Astrocyte (in vitro differentiated cells and primary cell): Measurements from ENCODE around the gene XPO6. TPM values are rescaled to one million over a fixed set of nuclear protein-coding genes. Genes with fewer than 3 reads are reported as not detected.

Experiments used
- DNase-seq: peaks from one replicate; pipeline ENCODE4 v3.0.0-alpha.2; 2010; ENCODE audit warnings: low read depth
- FAIRE-seq: peaks from 2 replicates; lab custom pipeline; 2011; peaks lifted over from hg19 to GRCh38; lab: Jason Lieb, UNC
- H2AFZ ChIP-seq: 2 replicates; pipeline ENCODE4 v1.6.0; 2012; ENCODE audit warnings: low read depth, low read length, inconsistent platforms
- H3K27ac ChIP-seq: 2 replicates; pipeline ENCODE4 v1.5.1; 2011; ENCODE audit warnings: low read depth, low read length, inconsistent platforms
- H3K27me3 ChIP-seq: 2 replicates; pipeline ENCODE4 v1.6.0; 2011; ENCODE audit warnings: low read length, inconsistent platforms; ENCODE audit not compliant: insufficient read depth
- H3K36me3 ChIP-seq: 2 replicates; pipeline ENCODE4 v1.5.1; 2011; ENCODE audit warnings: low read length, inconsistent platforms; ENCODE audit not compliant: insufficient read depth
- H3K4me1 ChIP-seq: 2 replicates; pipeline ENCODE4 v1.5.1; 2011; ENCODE audit warnings: low read length, inconsistent platforms; ENCODE audit not compliant: insufficient read depth
- H3K4me2 ChIP-seq: 2 replicates; pipeline ENCODE4 v1.6.0; 2012; ENCODE audit warnings: low read length, inconsistent platforms
- H3K4me3 ChIP-seq: 2 replicates; pipeline ENCODE4 v1.5.1; 2011; ENCODE audit warnings: low read depth, mild to moderate bottlenecking, low read length, inconsistent platforms; ENCODE audit not compliant: insufficient read depth
- H3K79me2 ChIP-seq: 2 replicates; pipeline ENCODE4 v1.6.0; 2012; ENCODE audit warnings: mild to moderate bottlenecking, low read length, inconsistent platforms; ENCODE audit not compliant: insufficient read depth
- H3K9ac ChIP-seq: 2 replicates; pipeline ENCODE4 v1.6.0; 2012; ENCODE audit warnings: mild to moderate bottlenecking, low read length, inconsistent platforms
- H3K9me3 ChIP-seq: 2 replicates; pipeline ENCODE4 v1.5.1; 2012; ENCODE audit warnings: low read depth, mild to moderate bottlenecking, low read length, inconsistent platforms; ENCODE audit not compliant: insufficient read depth
- H4K20me1 ChIP-seq: 2 replicates; pipeline ENCODE4 v1.6.0; 2012; ENCODE audit warnings: low read length, inconsistent platforms; ENCODE audit not compliant: insufficient read depth
- H3K27ac Mint-ChIP-seq: one replicate; pipeline ENCODE4 v1.8.0; 2021; ENCODE audit warnings: mild to moderate bottlenecking, mixed read lengths; ENCODE audit not compliant: unreplicated experiment
- H3K27me3 Mint-ChIP-seq: one replicate; pipeline ENCODE4 v1.8.0; 2021; ENCODE audit warnings: low read depth, mixed read lengths; ENCODE audit not compliant: unreplicated experiment
- H3K36me3 Mint-ChIP-seq: one replicate; pipeline ENCODE4 v1.8.0; 2021; ENCODE audit warnings: low read depth, mixed read lengths; ENCODE audit not compliant: unreplicated experiment
- H3K4me1 Mint-ChIP-seq: one replicate; pipeline ENCODE4 v1.8.0; 2021; ENCODE audit warnings: low read depth, mixed read lengths; ENCODE audit not compliant: unreplicated experiment
- H3K4me3 Mint-ChIP-seq: one replicate; pipeline ENCODE4 v1.8.0; 2021; ENCODE audit warnings: mild to moderate bottlenecking, moderate library complexity, mixed read lengths; ENCODE audit not compliant: unreplicated experiment
- H3K9me3 Mint-ChIP-seq: one replicate; pipeline ENCODE4 v1.8.0; 2021; ENCODE audit warnings: mild to moderate bottlenecking, mixed read lengths; ENCODE audit not compliant: unreplicated experiment
- CTCF ChIP-seq: IDR thresholded peaks from 2 replicates; pipeline ENCODE4 v1.5.1; 2011; ENCODE audit warnings: low read depth, mild to moderate bottlenecking, inconsistent platforms, low read length, moderate library complexity; ENCODE audit not compliant: insufficient read depth
- EZH2 ChIP-seq: IDR thresholded peaks from 2 replicates; pipeline ENCODE4 v1.6.1; 2012; ENCODE audit warnings: mild to moderate bottlenecking, low read length, inconsistent platforms; ENCODE audit not compliant: insufficient read depth
- total RNA-seq: library from RNA; stranded (reverse); gene quantifications from 2 replicates; pipeline ENCODE4 v1.2.1, GENCODE V29; 2021

Gene XPO6
- total RNA-seq, 1 donor from 2014 or later = 135 TPM

DNA sequence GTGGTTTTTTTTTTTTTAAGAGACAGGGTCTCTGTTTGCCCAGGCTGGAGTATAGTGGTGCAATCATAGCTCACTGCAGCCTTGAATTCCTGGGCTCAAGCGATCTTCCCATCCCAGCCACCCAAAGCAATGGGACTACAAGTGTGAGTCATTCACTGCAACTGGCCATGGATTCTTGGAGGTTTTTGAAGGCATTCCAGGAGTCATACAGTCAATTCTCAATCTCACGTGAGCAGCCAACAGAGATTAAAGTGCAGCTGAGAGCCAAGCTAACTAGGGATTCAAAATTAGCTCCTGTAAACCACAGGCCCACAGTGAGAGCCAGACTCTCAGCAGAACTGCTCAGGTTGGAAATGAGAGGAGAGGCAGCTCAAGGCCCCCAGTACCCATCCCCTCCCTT lies 30.2 kb downstream of the XPO6 start:
- Mint-ChIP-seq H3K27ac (peak overlapping the region; percentile 76), H3K4me3 (no peak overlapping the region), H3K9me3 (no peaks in the 10 kb centered on the region), H3K36me3 (peaks cover 12% of the 10 kb centered on the region), H3K4me1 (peaks cover 53% of the 10 kb centered on the region), H3K27me3 (no peaks in the 10 kb centered on the region)
- Histone ChIP-seq H3K79me2 (peaks cover 94% of the 10 kb centered on the region), H2AFZ (no peak overlapping the region), H3K4me3 (no peak overlapping the region), H3K36me3 (peaks cover 13% of the 10 kb centered on the region), H3K4me1 (peaks cover 28% of the 10 kb centered on the region), H3K9ac (peak overlapping the region; percentile 62), H3K9me3 (no peaks in the 10 kb centered on the region), H3K4me2 (peak overlapping the region; percentile 75), H3K27me3 (no peaks in the 10 kb centered on the region), H3K27ac (peak overlapping the region; percentile 80), H4K20me1 (peaks cover 86% of the 10 kb centered on the region)
- DNase-seq (peak; percentile 95), FAIRE-seq (no peak)
- TF ChIP-seq CTCF = no peak
- no peak for TF ChIP-seq EZH2

GRCh38 chr16:28180655-28181460 lies 30.9 kb downstream of the XPO6 start:
- H3K4me2 ChIP-seq = peak overlapping the region; percentile 75
- no peaks in the 10 kb centered on the region for H3K9me3 ChIP-seq
- H3K4me3 ChIP-seq = no peak overlapping the region
- H3K4me1 ChIP-seq = peaks cover 28% of the 10 kb centered on the region
- peak overlapping the region; percentile 19 for H3K9ac ChIP-seq
- peaks cover 12% of the 10 kb centered on the region for H3K36me3 Mint-ChIP-seq
- H3K9me3 Mint-ChIP-seq = no peaks in the 10 kb centered on the region
- peak overlapping the region; percentile 80 for H3K27ac ChIP-seq
- H3K4me3 Mint-ChIP-seq = peak overlapping the region; percentile 67
- H3K27me3 ChIP-seq = no peaks in the 10 kb centered on the region
- DNase-seq (peak; percentile 47), FAIRE-seq (no peak)
- H3K36me3 ChIP-seq = peaks cover 16% of the 10 kb centered on the region
- TF ChIP-seq CTCF (no peak), EZH2 (no peak)
- peaks cover 92% of the 10 kb centered on the region for H3K79me2 ChIP-seq
- H3K4me1 Mint-ChIP-seq = peaks cover 50% of the 10 kb centered on the region
- peaks cover 83% of the 10 kb centered on the region for H4K20me1 ChIP-seq
- no peak overlapping the region for H2AFZ ChIP-seq
- H3K27ac Mint-ChIP-seq = peak overlapping the region; percentile 76
- H3K27me3 Mint-ChIP-seq = no peaks in the 10 kb centered on the region

GRCh38 chr16:28179354-28179753 lies 32.4 kb downstream of the XPO6 start:
- peaks cover 87% of the 10 kb centered on the region for H4K20me1 ChIP-seq
- no peak overlapping the region for H3K4me3 ChIP-seq
- no peak overlapping the region for H3K27ac ChIP-seq
- H3K9ac ChIP-seq = no peak overlapping the region
- peaks cover 92% of the 10 kb centered on the region for H3K79me2 ChIP-seq
- H3K4me2 ChIP-seq = peak overlapping the region; percentile 15
- Mint-ChIP-seq H3K4me3 (peak overlapping the region; percentile 10), H3K36me3 (peaks cover 19% of the 10 kb centered on the region), H3K9me3 (no peaks in the 10 kb centered on the region), H3K27me3 (no peaks in the 10 kb centered on the region), H3K4me1 (peaks cover 48% of the 10 kb centered on the region), H3K27ac (peak overlapping the region; percentile 37)
- TF ChIP-seq CTCF = no peak
- no peak for TF ChIP-seq EZH2
- H2AFZ ChIP-seq = no peak overlapping the region
- no peaks in the 10 kb centered on the region for H3K27me3 ChIP-seq
- DNase-seq = no peak
- peaks cover 28% of the 10 kb centered on the region for H3K4me1 ChIP-seq
- H3K9me3 ChIP-seq = no peaks in the 10 kb centered on the region
- H3K36me3 ChIP-seq = peaks cover 27% of the 10 kb centered on the region
- no peak for FAIRE-seq
